ENCODE results near the gene GTF2H4. TPM values are rescaled to one million over a fixed set of nuclear protein-coding genes. Genes with fewer than 3 reads are reported as not detected.

Gene GTF2H4
- total and polyA plus RNA-seq, 8 donors, result 9.4 to 45.8 (median 16.5) TPM

DNA sequence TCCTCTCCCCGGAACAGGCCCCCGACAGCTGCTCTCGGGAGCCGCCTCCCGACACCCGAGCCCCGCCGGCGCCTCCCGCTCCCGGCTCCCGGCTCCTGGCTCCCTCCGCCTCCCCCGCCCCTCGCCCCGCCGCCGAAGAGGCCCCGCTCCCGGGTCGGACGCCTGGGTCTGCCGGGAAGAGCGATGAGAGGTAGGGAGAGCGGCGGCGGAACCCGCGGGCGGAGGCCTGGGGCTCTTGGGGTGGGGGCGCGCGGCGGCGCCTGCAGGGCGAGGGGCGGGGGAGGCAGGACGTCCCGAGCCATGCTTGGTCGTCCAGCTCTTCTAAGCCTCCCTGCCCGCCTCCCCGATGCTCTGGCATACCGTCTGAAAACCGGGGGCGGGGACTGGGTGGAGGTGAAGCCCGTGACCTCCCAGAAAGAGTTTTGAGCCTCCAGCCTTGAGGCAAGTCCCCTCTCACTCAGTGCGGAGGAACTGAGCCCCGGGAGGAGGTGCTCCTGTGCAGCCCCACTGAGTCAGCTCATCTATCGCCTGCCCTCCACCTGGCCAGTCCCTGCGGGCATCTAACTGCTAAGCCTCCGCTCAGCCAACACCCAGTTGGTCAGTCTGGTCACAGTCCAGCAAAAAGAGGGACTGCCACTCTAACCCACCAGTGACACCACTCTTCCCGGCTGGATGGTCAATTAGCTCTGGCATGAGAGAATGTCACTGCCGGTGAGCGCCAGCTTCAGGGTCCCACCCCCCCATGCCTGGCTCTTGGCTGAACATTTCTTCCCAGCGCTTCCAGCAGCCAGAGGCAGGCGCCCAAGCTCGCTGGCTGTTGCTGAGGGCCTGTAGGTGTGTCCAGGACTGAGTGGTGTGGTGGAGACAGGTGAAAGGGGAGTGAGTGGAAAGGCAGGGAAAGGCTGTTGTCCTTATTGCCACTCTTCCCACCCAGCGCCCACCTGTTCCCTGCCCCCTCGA, 23.2 kb upstream of the GTF2H4 start:
- intact Hi-C loops (cut with DNase I), result loop anchor here in 2 of 3 donors (5.0 to 10.0 kb wide), 2 partner anchors 52 to 150 kb away; no protein-coding TSS in a partner anchor
- DNase-seq (peak; percentile 39 to 80 (median 56)), FAIRE-seq (no peak), ATAC-seq (peak; percentile 3 to 23 (median 15))
- Histone ChIP-seq H3K27me3 (no peaks in the 10 kb centered on the region), H3K36me3 (peaks cover 0 to 14% (median 7%) of the 10 kb centered on the region in 3 donors), H3K27ac (peak overlapping the region; percentile 79 to 96 (median 89)), H3K4me1 (peaks cover 15 to 27% (median 20%) of the 10 kb centered on the region in 3 donors), H3K9me3 (no peaks in the 10 kb centered on the region), H3K4me3 (peak overlapping the region; percentile 69 to 75 (median 73))
- 2 to 3% methylated on average over 45 to 59 of the region's 59 CpGs for WGBS, 2 donors
- TF ChIP-seq, protein P1, sequence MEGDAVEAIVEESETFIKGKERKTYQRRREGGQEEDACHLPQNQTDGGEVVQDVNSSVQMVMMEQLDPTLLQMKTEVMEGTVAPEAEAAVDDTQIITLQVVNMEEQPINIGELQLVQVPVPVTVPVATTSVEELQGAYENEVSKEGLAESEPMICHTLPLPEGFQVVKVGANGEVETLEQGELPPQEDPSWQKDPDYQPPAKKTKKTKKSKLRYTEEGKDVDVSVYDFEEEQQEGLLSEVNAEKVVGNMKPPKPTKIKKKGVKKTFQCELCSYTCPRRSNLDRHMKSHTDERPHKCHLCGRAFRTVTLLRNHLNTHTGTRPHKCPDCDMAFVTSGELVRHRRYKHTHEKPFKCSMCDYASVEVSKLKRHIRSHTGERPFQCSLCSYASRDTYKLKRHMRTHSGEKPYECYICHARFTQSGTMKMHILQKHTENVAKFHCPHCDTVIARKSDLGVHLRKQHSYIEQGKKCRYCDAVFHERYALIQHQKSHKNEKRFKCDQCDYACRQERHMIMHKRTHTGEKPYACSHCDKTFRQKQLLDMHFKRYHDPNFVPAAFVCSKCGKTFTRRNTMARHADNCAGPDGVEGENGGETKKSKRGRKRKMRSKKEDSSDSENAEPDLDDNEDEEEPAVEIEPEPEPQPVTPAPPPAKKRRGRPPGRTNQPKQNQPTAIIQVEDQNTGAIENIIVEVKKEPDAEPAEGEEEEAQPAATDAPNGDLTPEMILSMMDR (IDR thresholded peaks at IDR 0.05), result no peak

DNA sequence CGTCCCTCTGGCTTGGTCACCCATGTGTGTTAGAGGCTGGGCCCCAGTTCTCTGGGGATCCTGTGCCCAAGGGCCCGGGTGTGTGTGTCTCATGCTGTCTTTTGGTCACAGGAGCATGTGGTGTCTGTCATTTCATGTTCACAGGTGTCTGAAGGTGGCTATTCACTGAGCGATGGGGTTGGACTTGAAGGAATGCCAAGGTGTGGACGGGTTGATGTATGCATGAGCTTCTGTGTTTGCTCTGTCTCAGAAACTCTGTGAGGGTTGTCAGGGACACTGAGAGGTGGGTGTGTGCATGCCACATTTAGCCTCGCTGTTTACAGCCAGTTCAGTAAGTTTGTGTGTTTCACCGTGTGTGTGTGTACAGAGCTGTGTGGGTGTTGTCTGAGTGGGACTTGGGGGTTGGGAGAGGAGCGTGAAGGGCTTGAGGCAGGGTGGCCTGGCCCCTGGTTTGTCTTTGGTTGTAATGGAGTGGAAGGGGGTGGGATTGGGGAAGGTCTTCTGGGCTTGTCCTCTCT, 22.5 kb upstream of the GTF2H4 start:
- WGBS, 2 donors, result 10 to 11% methylated on average over 7 of the region's 7 CpGs
- peaks cover 15 to 27% (median 20%) of the 10 kb centered on the region in 3 donors for H3K4me1 ChIP-seq
- peak overlapping the region; percentile 69 to 75 (median 73) for H3K4me3 ChIP-seq
- H3K27ac ChIP-seq, result peak overlapping the region; percentile 42 to 96 (median 89)
- intact Hi-C loops (cut with DNase I), result loop anchor here in 1 of 3 donors (10.0 kb wide), 1 partner anchor 151 kb away; no protein-coding TSS in a partner anchor
- peak in 3 of 6 donors; percentile 45 to 65 (median 56) for DNase-seq
- H3K9me3 ChIP-seq, result no peaks in the 10 kb centered on the region
- ATAC-seq, result peak; percentile 11 to 27 (median 22)
- peaks cover 0 to 21% (median 7%) of the 10 kb centered on the region in 3 donors for H3K36me3 ChIP-seq
- no peak for FAIRE-seq
- H3K27me3 ChIP-seq, result no peaks in the 10 kb centered on the region
- TF ChIP-seq, protein P1 (IDR thresholded peaks at IDR 0.05), result no peak

DNA sequence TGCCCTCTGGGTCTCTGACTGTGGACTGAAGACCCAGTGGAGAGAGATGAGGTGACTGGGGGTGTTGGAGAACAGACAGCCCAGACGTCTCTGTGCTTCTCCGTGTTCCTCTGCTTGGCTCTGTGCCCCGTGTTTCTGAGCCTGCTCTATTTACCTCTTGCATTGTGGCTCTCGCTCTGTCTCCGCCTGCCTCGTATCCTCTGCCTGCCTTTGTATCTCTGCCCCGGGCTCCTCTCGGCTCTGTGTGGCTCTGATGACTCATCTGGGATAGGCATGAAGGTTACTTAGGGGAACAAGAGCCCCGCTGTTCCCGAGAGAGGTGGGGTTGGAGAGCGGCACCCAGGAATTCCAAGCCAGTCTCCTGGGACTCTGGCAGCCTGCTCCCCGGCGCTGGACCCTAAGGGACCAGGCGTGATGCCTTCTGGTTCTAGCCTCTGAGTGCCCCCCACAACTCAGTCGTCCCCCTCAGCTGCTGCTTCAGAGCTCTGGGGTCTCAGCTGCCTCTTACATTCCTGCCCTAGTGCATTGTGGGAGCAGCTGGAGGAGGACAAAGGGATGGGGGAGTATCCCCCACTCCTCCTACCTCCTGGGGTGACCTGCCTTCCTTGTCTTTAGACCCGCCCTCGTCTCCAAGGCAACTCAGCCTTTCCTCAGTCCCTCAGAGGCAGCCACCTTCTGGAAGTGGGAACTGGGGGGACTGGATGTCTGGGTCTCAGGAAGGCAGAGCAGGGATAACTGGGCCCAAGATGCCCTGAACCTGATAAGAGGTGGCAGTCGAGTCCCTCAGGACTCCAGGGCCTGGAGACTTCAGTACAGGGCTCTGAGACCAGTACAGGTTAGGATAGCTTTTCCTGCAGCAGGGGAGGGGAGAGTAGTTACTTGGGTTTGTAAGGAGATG, 21.8 kb upstream of the GTF2H4 start:
- no peaks in the 10 kb centered on the region for H3K9me3 ChIP-seq
- H3K4me3 ChIP-seq, result peak overlapping the region in 2 of 4 donors; percentile 73 to 75
- peaks cover 0 to 28% (median 7%) of the 10 kb centered on the region in 3 donors for H3K36me3 ChIP-seq
- peak overlapping the region; percentile 42 to 96 (median 70) for H3K27ac ChIP-seq
- 16 to 24% methylated on average over 18 of the region's 18 CpGs for WGBS, 2 donors
- peaks cover 15 to 27% (median 20%) of the 10 kb centered on the region in 3 donors for H3K4me1 ChIP-seq
- intact Hi-C loops (cut with DNase I), result loop anchor here in 1 of 3 donors (10.0 kb wide), 1 partner anchor 151 kb away; no protein-coding TSS in a partner anchor
- no peak for FAIRE-seq
- TF ChIP-seq, protein P1 (IDR thresholded peaks at IDR 0.05), result no peak
- DNase-seq, result peak in 3 of 6 donors; percentile 33 to 46 (median 44)
- no peaks in the 10 kb centered on the region for H3K27me3 ChIP-seq
- peak in 3 of 4 donors; percentile 1 to 16 (median 2) for ATAC-seq

DNA sequence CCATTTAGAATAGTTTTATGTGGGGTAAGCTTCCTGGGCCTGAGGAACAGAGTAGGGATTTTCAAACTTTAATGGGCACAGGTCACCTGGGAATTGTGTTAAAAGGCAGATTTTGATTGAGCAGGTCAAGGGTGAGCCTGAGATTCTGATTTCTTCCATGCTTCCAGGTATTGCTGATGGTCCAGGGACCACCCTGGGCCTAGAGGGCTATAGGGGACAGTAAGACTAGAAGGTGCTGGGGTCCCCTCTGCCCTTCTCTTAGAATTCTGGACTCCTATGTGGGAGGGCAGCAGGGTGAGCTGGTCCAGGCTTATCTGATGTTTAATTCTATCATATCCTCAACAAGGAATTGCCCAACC, 21.1 kb upstream of the GTF2H4 start:
- peaks cover 0 to 30% (median 7%) of the 10 kb centered on the region in 3 donors for H3K36me3 ChIP-seq
- no peaks in the 10 kb centered on the region for H3K9me3 ChIP-seq
- H3K4me3 ChIP-seq, result peak overlapping the region in 1 of 4 donors; percentile 75
- intact Hi-C loops (cut with DNase I), result loop anchor here in 1 of 3 donors (10.0 kb wide), 1 partner anchor 152 kb away; no protein-coding TSS in a partner anchor
- H3K27ac ChIP-seq, result peak overlapping the region in 3 of 4 donors; percentile 46 to 96 (median 95)
- no peak for DNase-seq
- ATAC-seq, result no peak
- H3K27me3 ChIP-seq, result no peaks in the 10 kb centered on the region
- TF ChIP-seq, protein P1 (IDR thresholded peaks at IDR 0.05), result no peak
- H3K4me1 ChIP-seq, result peaks cover 15 to 27% (median 20%) of the 10 kb centered on the region in 3 donors
- FAIRE-seq, result no peak

Data from pancreas (tissue), 10 donors.